GM12878 (cell line): Measurements from ENCODE around the gene MYH10. TPM values are rescaled to one million over a fixed set of nuclear protein-coding genes. Genes with fewer than 3 reads are reported as not detected.

ENCODE experiments used
- ATAC-seq: fragments of 200-7000 bp; cut with Tn5 transposase; 3 replicates; pipeline ENCODE4 v1.9.1; 2020; ENCODE audit warnings: mild to moderate bottlenecking, moderate library complexity
- BruUV-seq: library from RNA; stranded (reverse); fragments of 400-500 nt; replicated peaks from 2 replicates; lab custom pipeline; 2021; lab: Mats Ljungman, UMichigan
- CTCF ChIA-PET: fragments of 300-600 bp; sonication (Branson Sonifier 250); formaldehyde crosslinking; extraction: SDS; loops from one replicate; lab custom pipeline; 2021; ENCODE audit warnings: inconsistent platforms; lab: Yijun Ruan, JAX
- POLR2A ChIA-PET: fragments of 350-600 bp; formaldehyde crosslinking; extraction: SDS; loops from one replicate; lab custom pipeline; 2021; ENCODE audit warnings: inconsistent platforms; lab: Charles Lee
- RAD21 ChIA-PET: fragments of 300-600 bp; sonication (Branson Sonifier 250); formaldehyde crosslinking; loops from one replicate; lab custom pipeline; 2023; ENCODE audit warnings: antibody characterized with exemption; ENCODE audit not compliant: unreplicated experiment; lab: Charles Lee
- SMC1A ChIA-PET: fragments of 300-600 bp; sonication (Branson Sonifier 250); formaldehyde crosslinking; loops from one replicate; lab custom pipeline; 2023; ENCODE audit not compliant: unreplicated experiment, uncharacterized antibody; lab: Charles Lee
- DNase-seq: peaks from one replicate; pipeline ENCODE4 v3.0.0-alpha.2; 2011; ENCODE audit warnings: low read depth, low spot score
- FAIRE-seq: peaks from 3 replicates; lab custom pipeline; 2011; peaks lifted over from hg19 to GRCh38; lab: Jason Lieb, UNC
- H2AFZ ChIP-seq: 2 replicates; pipeline ENCODE4 v1.6.0; 2011; ENCODE audit warnings: low read depth, low read length, control low read depth; ENCODE audit not compliant: control insufficient read depth
- H3K27ac ChIP-seq: 2 replicates; pipeline ENCODE4 v1.5.1; 2011; ENCODE audit warnings: control low read depth; ENCODE audit not compliant: control insufficient read depth, insufficient read depth
- H3K27me3 ChIP-seq, 2 experiments: replicated peaks in 1 of 2; 2 replicates each; pipeline versions ENCODE4 v1.6.0 to v1.6.1; 2011; ENCODE audit warnings: low read length in 1 of 2; ENCODE audit not compliant: control insufficient read depth in 2 of 2, insufficient read depth in 2 of 2
- H3K36me3 ChIP-seq, 2 experiments: 2 replicates each; pipeline ENCODE4 v1.5.1; 2011; ENCODE audit warnings: low read length in 1 of 2; ENCODE audit not compliant: control insufficient read depth in 2 of 2, insufficient read depth in 2 of 2
- H3K4me1 ChIP-seq: 2 replicates; pipeline ENCODE4 v1.6.1; 2011; ENCODE audit warnings: mild to moderate bottlenecking, low read length, moderate library complexity, mixed read lengths; ENCODE audit not compliant: control insufficient read depth, insufficient read depth
- H3K4me2 ChIP-seq: 2 replicates; pipeline ENCODE4 v1.6.0; 2011; ENCODE audit warnings: control low read depth; ENCODE audit not compliant: control insufficient read depth, insufficient read depth
- H3K4me3 ChIP-seq: fragments of 200-600 bp; sonication (generic); 2 replicates; pipeline ENCODE4 v1.5.1; 2016
- H3K79me2 ChIP-seq: 2 replicates; pipeline ENCODE4 v1.6.0; 2011; ENCODE audit warnings: low read length; ENCODE audit not compliant: control insufficient read depth, insufficient read depth
- H3K9ac ChIP-seq: 2 replicates; pipeline ENCODE4 v1.8.0; 2011; ENCODE audit warnings: low read length, control low read depth, mixed read lengths; ENCODE audit not compliant: control insufficient read depth, insufficient read depth
- H3K9me3 ChIP-seq: replicated peaks from 3 replicates; pipeline ENCODE4 v1.5.1; 2011; ENCODE audit warnings: mild to moderate bottlenecking, low read length; ENCODE audit not compliant: control insufficient read depth, insufficient read depth
- H4K20me1 ChIP-seq: 2 replicates; pipeline ENCODE4 v1.6.0; 2011; ENCODE audit not compliant: control insufficient read depth, insufficient read depth
- BACH1 ChIP-seq: fragments of 450-650 bp; IDR thresholded peaks from 2 replicates; pipeline ENCODE4 v1.6.1; 2017; ENCODE audit warnings: mild to moderate bottlenecking, borderline replicate concordance
- CREM ChIP-seq: IDR thresholded peaks from 2 replicates; pipeline ENCODE4 v1.6.1; 2014; ENCODE audit warnings: antibody characterized with exemption, low read depth
- ELK1 ChIP-seq: IDR thresholded peaks from 2 replicates; pipeline ENCODE4 v1.6.1; 2012; ENCODE audit warnings: low read depth, low read length, improper control_type of control experiment
- IKZF1 ChIP-seq: fragments of 450-650 bp; conservative IDR thresholded peaks from 2 replicates; pipeline ENCODE4 v1.6.1; 2017; ENCODE audit warnings: antibody characterized with exemption, mild to moderate bottlenecking
- JUNB ChIP-seq: IDR thresholded peaks from 2 replicates; pipeline ENCODE4 v1.6.1; 2016; ENCODE audit warnings: antibody characterized with exemption, mild to moderate bottlenecking
- MYC ChIP-seq: IDR thresholded peaks from 2 replicates; pipeline ENCODE4 v1.6.1; 2011; ENCODE audit warnings: mild to moderate bottlenecking, low read length, moderate library complexity, inconsistent platforms; ENCODE audit not compliant: insufficient read depth, insufficient replicate concordance, insufficient read length, severe bottlenecking
- NFXL1 ChIP-seq: fragments of 450-650 bp; IDR thresholded peaks from 2 replicates; pipeline ENCODE4 v1.6.1; 2017; ENCODE audit warnings: antibody characterized with exemption, mild to moderate bottlenecking, borderline replicate concordance
- NFYA ChIP-seq: IDR thresholded peaks from 2 replicates; pipeline ENCODE4 v1.6.1; 2011; ENCODE audit warnings: low read depth, mild to moderate bottlenecking, low read length, improper control_type of control experiment, borderline replicate concordance
- NR2F1 ChIP-seq: fragments of 450-650 bp; conservative IDR thresholded peaks from 2 replicates; pipeline ENCODE4 v1.6.1; 2017; ENCODE audit warnings: mild to moderate bottlenecking
- POLR2A ChIP-seq: IDR thresholded peaks from 2 replicates; pipeline ENCODE4 v1.6.1; 2011; ENCODE audit warnings: low read depth, mild to moderate bottlenecking, low read length
- RBBP5 ChIP-seq: fragments of 200-600 bp; sonication (generic); conservative IDR thresholded peaks from 2 replicates; pipeline ENCODE4 v1.6.1; 2016
- RUNX3 ChIP-seq: IDR thresholded peaks from 2 replicates; pipeline ENCODE4 v1.6.1; 2012; ENCODE audit warnings: low read length, inconsistent platforms
- SMAD5 ChIP-seq: IDR thresholded peaks from 2 replicates; pipeline ENCODE4 v1.6.1; 2016; ENCODE audit warnings: antibody characterized with exemption, low read depth
- TCF7 ChIP-seq: IDR thresholded peaks from 2 replicates; pipeline ENCODE4 v1.6.1; 2014; ENCODE audit warnings: antibody characterized with exemption, borderline replicate concordance
- YY1 ChIP-seq: IDR thresholded peaks from 2 replicates; pipeline ENCODE4 v1.6.1; 2011; ENCODE audit warnings: low read depth, mild to moderate bottlenecking, low read length
- WGBS: methylation state at CpG from one replicate; pipeline ENCODE4 v1.1.6; 2016; ENCODE audit warnings: low lambda C conversion rate; ENCODE audit not compliant: insufficient replicate concordance, insufficient coverage; ENCODE audit errors: missing lambda C conversion rate; 5-methylcytosine and 5-hydroxymethylcytosine counted together
- in situ Hi-C: fragments of 300-500 bp; cut with MboI; formaldehyde crosslinking; loops from 9 replicates; pipeline ENCODE4 v1.14.3; 2018; ENCODE audit warnings: mixed read lengths
- intact Hi-C: fragments of 100-400 bp; cut with micrococcal nuclease; formaldehyde crosslinking; loops from one replicate; pipeline ENCODE4 v1.14.2; 2022; ENCODE audit not compliant: unreplicated experiment
- polyA plus RNA-seq, 11 experiments: library from polyadenylated mRNA; depleted of rRNA in 4 of 11; unstranded in 6 of 11; stranded (reverse) in 5 of 11; fragments of >200 nt; fragmentation: Nextera tagmentation in 4 of 11; fragmentation: Illumina TruSeq in 1 of 11; extraction: Ambion mirVana in 4 of 11; extraction: Trizol in 1 of 11; gene quantifications; 1 replicate in 1 of 11; 2 replicates in 10 of 11; pipeline versions ENCODE4 v1.2.1 to v1.2.3, GENCODE V29; 2011 to 2016; ENCODE audit warnings: inconsistent platforms in 2 of 11, missing spikeins in 2 of 11, low read depth in 1 of 11
- total RNA-seq, 4 experiments: library from RNA; depleted of rRNA in 3 of 4; stranded (reverse); fragments of >200 nt in 3 of 4; fragmentation: Illumina TruSeq in 1 of 4; extraction: Trizol in 1 of 4; gene quantifications; 2 replicates each; pipeline versions ENCODE4 v1.2.1 to v1.2.3, GENCODE V29; 2013 to 2021

MYH10 gene
- total and polyA plus RNA-seq, 10 of the 15 experiments (the other 5 are each of a cell fraction or from before 2014, with no cell fraction given): 0.33 to 7.1 (median 1.0) TPM

- TF ChIP-seq RUNX3 (no peak), IKZF1 (no peak), NFYA (no peak), TCF7 (no peak), YY1 (no peak), SMAD5 (no peak), MYC (no peak), JUNB (no peak), NFXL1 (no peak), BACH1 (no peak), ELK1 (no peak), NR2F1 (no peak), POLR2A (no peak), RBBP5 (no peak), CREM (no peak)
- TF ChIP-seq, all 136 proteins: peak for 0
- Histone ChIP-seq H3K9ac (no peak overlapping the region), H3K36me3 (peaks cover 0 to 3% of the 10 kb centered on the region in 2 experiments; a peak in 1 of 4 replicates), H3K27ac (no peak overlapping the region), H3K4me3 (no peak overlapping the region), H4K20me1 (no peaks in the 10 kb centered on the region), H2AFZ (no peak overlapping the region), H3K27me3 (no peaks in the 10 kb centered on the region), H3K4me2 (no peak overlapping the region), H3K4me1 (no peaks in the 10 kb centered on the region), H3K9me3 (peaks cover 2% of the 10 kb centered on the region; the same call in 1 of the 3 replicates), H3K79me2 (no peaks in the 10 kb centered on the region)
- 89% methylated on average over 19 of the region's 19 CpGs for WGBS
- ATAC-seq (no peak), FAIRE-seq (no peak), DNase-seq (no peak)
- POLR2A ChIA-PET: no interaction called here
- intact Hi-C loops: no loop called here
- RAD21 ChIA-PET: no interaction called here
- CTCF ChIA-PET: no interaction called here
- in situ Hi-C loops: no loop called here
- no TSS peak for BruUV-seq
- SMC1A ChIA-PET: interaction anchor here (0.6 to 0.9 kb wide), 2 partner anchors 50 to 232 kb away, joined by 3 read pairs; no protein-coding TSS in a partner anchor
Measured at GRCh38 chr17:8487130-8487645, 143.3 kb downstream of the MYH10 start.
